ENCODE results near the gene TMTC2.

The TMTC2 gene

DNA sequence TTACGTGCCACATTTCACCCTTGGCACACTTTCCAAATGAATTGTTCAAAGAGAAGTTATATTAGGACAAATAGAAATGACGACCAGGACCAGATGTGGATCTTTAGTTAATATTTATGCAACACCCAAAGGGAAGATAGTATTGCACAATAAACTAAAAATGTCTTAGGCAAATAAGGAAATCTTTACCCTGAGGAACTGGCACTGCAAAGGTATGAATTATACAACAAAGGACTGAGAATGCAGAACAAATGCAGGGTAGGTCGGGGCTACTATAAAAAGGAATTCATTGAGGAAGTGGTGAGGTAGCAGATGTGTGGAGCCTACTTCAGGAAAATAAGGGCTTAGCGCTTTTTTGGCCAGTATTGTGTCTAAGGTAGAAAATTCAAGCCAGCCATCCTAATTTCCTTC, 3.9 kb upstream of the TMTC2 start:
- no peak for DNase-seq (ENCODE audit: low read depth)

- peak; percentile 40 for DNase-seq (ENCODE audit: low read depth)
Observed at GRCh38 chr12:82685790-82686167, 927 bp upstream of the TMTC2 start.

- no peak for DNase-seq (ENCODE audit: low read depth)
Observed at GRCh38 chr12:82687021-82688011, 610 bp downstream of the TMTC2 start.

DNA sequence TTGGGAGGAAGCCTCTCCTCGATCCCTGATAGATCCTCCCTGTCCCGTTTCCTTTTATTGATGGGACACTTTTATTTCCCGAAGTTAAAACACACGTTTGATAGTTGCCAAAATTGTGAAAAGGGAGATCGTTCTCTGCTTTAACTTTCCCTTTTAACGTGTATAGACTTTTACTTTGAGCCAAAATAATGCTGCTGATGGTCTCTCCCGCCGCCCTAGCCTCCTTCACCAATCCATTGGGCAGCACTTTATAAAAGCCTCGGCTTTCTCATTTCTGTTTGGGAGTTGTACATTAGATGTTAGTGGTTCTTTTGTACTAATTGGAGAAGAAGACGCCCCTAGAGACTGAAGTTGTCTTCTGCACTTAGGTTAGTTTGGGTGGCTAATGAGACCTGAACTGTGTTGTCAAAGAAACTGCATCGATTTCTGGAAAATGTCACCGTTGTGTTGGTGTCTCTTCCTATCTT, 1.4 kb downstream of the TMTC2 start:
- DNase-seq (ENCODE audit: low read depth), result no peak

GRCh38 chr12:82688596-82688995, 1.9 kb downstream of the TMTC2 start:
- DNase-seq (ENCODE audit: low read depth), result no peak

GRCh38 chr12:82690006-82690405, 3.3 kb downstream of the TMTC2 start:
- DNase-seq (ENCODE audit: low read depth), result no peak

DNA sequence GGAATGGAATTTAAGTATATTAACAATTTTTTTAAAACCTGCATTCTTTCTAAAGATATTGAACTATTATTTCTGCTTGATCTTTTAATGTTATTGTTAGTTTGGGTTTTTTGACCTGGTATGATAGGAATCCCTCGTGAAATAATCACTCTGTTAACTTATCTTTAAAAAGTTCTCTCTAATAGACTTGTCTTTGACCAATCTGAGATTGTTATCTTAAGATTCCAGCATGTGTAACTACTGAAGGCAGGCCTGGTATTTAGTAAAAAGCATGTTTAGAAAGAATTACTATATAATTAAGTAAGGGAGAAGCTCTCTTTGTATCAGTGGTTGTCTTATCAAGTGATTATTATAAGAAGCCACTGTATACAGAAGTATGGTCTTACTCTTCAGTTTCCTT, 4.8 kb downstream of the TMTC2 start:
- no peak for DNase-seq (ENCODE audit: low read depth)

DNA sequence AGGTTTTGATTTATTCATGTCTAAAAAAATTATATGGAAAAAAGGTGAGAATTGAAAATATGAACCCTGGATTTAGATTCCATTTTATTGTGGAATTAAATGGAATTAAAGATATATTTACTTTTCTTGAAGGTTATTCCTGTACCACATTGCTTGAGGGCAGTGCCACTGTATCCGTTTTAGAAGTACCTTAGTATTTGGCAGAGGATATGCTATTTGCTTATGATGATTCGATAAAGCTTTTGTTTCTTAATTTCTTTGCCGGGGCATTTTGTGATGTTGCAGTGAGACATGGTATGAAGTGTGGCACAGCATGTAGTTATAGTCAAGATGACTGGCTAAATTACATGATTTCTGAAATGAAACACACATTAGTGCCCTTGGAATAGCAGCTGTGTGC, 7.6 kb downstream of the TMTC2 start:
- no peak for DNase-seq (ENCODE audit: low read depth)

DNA sequence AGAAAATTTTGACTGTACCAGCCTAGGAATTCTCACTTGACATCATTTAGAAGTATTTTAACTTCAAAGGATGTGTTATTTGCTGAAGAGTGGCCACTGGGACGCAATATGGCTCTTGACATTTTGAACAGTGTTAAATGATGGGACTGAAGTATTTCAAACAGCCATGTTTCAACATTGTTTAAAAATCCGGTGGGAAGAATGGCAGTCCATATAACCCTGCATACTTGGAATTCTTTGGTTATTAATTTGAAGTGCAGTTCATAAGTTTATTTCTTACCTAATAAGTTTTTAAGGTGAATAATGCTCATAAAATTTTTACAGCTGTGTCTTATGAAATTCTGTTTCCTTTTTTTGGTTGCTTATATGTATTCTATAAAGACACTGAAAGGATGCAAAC, 8.3 kb downstream of the TMTC2 start:
- DNase-seq (ENCODE audit: low read depth), result no peak

DNA sequence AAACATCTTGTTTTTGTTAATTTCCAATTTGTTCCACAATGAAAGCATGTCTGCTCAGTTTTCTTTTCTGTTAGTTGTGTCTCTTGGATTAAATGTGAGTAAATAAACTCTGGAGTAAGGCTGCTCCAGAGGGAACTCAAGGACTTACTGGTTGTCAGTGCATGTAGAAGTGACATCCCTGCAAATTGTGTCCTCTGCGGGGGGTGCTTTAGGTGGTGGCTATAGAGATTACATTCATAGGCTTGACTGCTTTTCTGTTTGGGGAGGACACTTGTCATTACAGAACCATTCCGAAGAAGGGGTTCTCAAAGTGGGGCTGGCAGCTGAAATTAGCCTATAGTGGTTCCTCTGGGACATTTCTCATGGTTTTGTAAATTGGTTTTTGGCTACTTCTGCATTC, 8.8 kb downstream of the TMTC2 start:
- DNase-seq (ENCODE audit: low read depth), result no peak

DNA sequence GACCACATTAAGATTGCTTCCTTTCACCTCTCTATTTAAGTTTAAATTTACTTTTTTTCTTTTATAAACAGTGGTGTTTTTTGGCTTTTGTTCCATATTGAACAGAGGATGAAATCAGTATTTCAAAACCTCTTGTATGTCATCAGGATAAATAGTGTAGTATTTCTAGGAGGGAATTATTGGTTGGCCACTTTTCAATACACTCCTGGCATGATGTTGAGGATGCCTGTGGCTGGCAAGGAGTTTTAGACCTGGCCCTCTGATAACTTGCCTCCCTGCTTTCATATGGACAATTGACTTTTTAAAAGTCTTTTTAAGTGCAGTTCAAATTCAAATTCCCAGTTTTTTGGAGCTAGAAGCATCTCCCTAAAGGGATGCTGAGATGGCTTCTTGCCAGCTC, 9.8 kb downstream of the TMTC2 start:
- no peak for DNase-seq (ENCODE audit: low read depth)

DNA sequence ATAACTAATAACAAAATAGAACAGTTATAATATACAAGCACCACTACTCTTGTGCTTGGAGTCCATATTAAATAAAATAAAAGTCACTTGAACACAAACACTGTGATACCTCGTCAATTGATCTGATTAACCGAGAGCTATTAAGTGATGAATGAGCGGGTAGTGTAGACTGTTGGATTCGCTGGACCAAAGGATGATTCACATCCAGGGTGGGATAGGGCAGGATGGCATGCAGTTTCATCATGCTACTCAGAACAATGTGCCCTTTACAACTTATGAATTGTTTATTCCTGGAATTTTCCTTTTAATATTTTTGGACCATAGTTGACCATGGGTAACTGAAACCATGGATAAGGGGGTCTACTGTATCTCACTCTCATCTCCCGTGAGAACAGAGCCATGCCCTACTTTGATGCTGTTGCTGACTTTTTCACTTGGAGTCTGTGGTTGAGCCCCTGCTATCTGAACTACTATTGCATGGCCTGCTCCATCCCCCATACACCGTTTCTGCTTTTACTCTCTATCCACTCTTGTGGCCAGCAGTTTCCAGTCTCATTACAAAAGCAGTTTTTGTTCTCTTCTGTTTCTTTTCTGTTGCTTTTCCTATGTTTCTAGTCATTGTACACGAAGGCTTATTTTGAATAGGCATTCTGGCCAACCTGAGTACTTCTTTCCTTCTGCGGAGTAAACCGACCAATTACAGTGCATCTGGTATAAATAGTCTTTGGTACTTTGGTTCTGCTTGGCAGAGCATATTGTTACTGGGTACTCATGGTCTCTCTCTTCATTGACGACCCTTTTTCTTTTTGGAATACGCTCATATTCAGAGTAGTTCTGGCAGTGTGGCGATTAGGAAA, 12.2 kb downstream of the TMTC2 start:
- no peak for DNase-seq (ENCODE audit: low read depth)

- no peak for DNase-seq (ENCODE audit: low read depth)
Observed at GRCh38 chr12:82705774-82706173, 19.1 kb downstream of the TMTC2 start.

DNA sequence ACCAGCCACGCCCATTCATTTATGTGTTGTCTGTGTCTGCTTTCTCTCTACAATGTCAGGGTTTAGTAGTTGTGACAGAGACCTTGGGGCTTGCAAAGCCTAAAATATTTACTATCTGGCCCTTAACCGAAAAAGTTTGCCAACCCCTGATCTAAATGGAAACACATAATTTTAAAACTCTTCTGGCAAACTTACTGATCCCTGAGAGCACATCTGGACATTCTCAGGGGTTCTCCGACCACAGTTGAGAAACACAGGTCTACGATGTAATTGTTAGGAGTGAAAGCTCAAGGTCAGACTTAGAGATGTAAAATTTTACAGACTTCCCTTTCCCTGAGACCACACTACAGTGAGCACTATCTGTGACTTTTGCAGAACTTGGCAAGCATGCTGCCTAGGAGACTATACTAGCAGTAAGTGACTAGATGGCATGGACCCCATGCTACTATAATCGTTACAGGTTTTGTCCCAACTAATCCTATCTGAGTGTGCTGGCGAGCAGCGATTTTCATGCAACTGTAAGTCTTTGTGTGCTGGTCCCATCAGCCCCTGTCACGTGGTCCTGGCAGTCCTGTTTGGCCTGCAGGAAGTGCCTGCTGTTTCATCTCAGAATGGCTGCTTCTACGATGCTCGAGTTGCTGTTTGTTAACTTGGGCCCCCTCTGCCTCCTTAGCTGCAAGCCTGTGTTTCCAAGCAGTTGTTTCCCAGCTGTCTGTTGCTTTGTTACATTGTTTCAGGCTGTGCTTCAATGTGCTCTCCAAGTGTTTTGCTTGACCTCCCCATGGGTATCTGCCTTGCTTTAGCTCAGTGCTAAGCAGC, 21.6 kb downstream of the TMTC2 start:
- no peak for DNase-seq (ENCODE audit: low read depth)

DNA sequence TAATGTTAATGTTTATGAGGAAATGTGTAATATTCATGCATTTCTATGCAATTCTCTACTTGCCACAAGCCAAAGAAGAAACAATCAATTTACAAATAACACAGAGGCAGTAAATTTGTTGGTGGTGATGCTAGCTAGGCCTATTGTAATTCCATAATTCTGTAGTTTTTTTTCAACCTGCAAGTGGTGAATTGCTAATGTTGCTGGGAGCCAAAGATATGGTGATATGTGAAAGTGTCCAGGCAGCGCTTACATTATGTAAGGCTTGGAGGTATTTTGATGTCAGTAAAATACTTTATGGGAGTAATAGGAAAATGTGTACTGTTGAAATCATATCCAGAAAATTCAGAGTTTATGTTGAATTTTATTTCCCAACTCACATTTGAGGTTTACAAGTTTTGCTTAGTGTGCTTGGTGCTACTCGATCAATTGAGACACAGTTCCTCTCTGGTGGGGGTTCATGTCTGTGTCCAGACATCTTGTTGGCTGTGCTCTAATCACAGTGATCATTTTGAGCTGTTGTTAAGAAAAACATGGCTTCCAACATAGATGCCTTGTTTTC, 23.2 kb downstream of the TMTC2 start:
- DNase-seq (ENCODE audit: low read depth), result no peak

DNA sequence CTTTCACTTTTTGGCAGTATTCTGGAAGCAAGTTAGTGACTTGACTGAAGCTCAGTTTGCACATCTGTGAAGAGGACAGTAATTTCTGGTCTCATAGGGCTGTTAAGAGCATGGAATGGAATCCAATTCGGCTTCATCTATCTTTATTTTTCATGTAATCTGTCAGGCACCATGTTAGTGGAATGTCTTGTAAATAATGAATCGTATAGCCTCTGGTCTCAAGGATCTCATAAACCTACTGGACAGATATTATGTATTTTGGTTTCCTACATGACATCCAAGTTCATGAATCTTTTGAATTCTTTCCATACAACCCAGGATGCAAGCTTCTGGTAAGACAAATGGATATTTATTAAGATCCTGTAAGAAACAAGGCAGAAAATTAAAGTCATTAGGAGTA, 24.0 kb downstream of the TMTC2 start:
- DNase-seq (ENCODE audit: low read depth), result no peak

DNA sequence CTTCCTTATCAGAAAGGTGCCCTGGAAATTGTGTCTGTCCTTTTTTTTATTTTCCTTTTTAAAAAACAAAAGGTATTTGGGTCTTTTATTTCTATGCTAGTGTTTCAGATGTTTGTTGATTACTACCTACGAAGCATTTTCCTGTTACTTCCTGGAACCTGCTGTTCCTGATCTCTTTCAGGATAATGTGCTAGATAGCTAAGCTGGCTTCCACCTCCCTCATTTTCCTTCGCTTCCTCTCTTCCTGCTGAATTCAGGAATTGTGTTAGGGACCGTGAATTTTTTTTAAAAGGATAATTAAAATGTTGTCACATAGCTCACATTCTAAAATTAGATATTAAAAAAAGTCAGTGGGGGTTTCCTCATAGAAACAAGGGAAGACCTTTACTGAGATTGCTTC, 27.7 kb downstream of the TMTC2 start:
- DNase-seq (ENCODE audit: low read depth), result no peak

GRCh38 chr12:82721726-82722125, 35.0 kb downstream of the TMTC2 start:
- no peak for DNase-seq (ENCODE audit: low read depth)

DNA sequence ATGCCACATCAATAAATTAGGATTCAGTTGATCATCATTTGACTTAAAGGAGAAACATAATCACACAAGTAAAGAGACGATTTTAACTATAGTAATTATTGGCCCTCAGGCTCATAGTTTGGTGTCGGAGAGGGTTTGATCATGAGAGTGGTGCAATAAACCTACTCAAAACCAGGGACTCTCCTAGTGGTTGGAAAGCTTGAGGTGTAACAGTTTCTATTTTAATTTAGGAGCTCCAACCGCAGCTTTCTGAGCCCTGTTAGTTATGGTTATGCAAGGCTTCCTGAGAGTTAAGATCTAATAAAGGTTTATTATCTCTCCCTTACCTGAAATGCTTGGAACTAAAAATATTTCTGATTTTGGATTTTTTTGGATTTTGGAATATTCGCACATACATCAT, 36.4 kb downstream of the TMTC2 start:
- DNase-seq (ENCODE audit: low read depth), result no peak

GRCh38 chr12:82723891-82724290, 37.2 kb downstream of the TMTC2 start:
- DNase-seq (ENCODE audit: low read depth), result no peak

- DNase-seq (ENCODE audit: low read depth), result no peak
Observed at GRCh38 chr12:82725741-82726140, 39.0 kb downstream of the TMTC2 start.

DNA sequence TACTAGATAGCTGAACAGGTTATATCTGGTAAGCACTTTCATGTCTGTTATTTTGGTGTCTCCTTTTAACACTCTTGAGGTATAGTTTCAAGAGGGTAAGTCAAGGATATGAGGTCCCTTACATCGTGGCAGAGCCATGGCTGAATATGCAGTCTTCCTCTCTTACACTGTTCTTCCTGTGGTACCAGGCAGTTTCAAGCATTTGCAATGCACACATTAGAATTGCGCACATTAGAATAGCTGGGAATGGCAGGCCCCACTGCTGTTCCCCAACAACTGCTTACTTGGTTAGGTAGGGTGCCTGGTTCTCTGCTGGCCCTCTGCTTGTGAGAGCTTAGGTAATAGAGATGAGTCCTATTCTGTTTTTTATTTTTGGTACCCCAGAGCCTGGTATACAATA, 41.2 kb downstream of the TMTC2 start:
- no peak for DNase-seq (ENCODE audit: low read depth)
